Activated CD4-positive, alpha-beta T cell treated with anti-CD3 and anti-CD28 coated beads for 36 hours (primary cell): ENCODE results near the gene ZNF628. TPM values are rescaled to one million over a fixed set of nuclear protein-coding genes. Genes with fewer than 3 reads are reported as not detected.
A peak's percentile ranks its signal among the peaks of the same experiment; 100 is the strongest.
"Not testable (repeated sequence)": the region's sequence is repeated elsewhere in the genome, so short reads cannot be mapped to it uniquely, and the experiment has no call there.

Experiments
- ATAC-seq: fragments of 200-7000 bp; cut with Tn5 transposase; one replicate; pipeline ENCODE4 v1.10.0; 2021; ENCODE audit warnings: mild to moderate bottlenecking, moderate library complexity
- CTCF ChIA-PET: fragments of 350-600 bp; sonication (Branson Sonifier 250); formaldehyde crosslinking; loops from one replicate; lab custom pipeline; 2021; ENCODE audit warnings: antibody characterized with exemption; lab: Charles Lee
- POLR2A ChIA-PET: fragments of 350-600 bp; sonication (Branson Sonifier 250); formaldehyde crosslinking; loops from one replicate; lab custom pipeline; 2021; ENCODE audit warnings: antibody characterized with exemption, inconsistent platforms; lab: Charles Lee
- DNase-seq: peaks from one replicate; pipeline ENCODE4 v3.0.0-alpha.2; 2020
- H3K27ac Mint-ChIP-seq: one replicate; pipeline ENCODE4 v1.8.0; 2021; ENCODE audit warnings: mixed read lengths
- H3K27me3 Mint-ChIP-seq: one replicate; pipeline ENCODE4 v1.8.0; 2021; ENCODE audit warnings: mixed read lengths
- H3K36me3 Mint-ChIP-seq: one replicate; pipeline ENCODE4 v1.8.0; 2021; ENCODE audit warnings: low read depth, mixed read lengths
- H3K4me1 Mint-ChIP-seq: one replicate; pipeline ENCODE4 v1.8.0; 2021; ENCODE audit warnings: mixed read lengths
- H3K4me3 Mint-ChIP-seq: one replicate; pipeline ENCODE4 v1.8.0; 2021; ENCODE audit warnings: mild to moderate bottlenecking, moderate library complexity, mixed read lengths
- H3K9me3 Mint-ChIP-seq: one replicate; pipeline ENCODE4 v1.8.0; 2021; ENCODE audit warnings: low read depth, mixed read lengths
- intact Hi-C, 2 experiments: fragments of 100-400 bp; cut with DNase I in 1 of 2; cut with micrococcal nuclease in 1 of 2; formaldehyde crosslinking; loops; one replicate each; pipeline versions ENCODE4 v1.14.2 to v1.15.1; 2022 to 2024; cut with DNase I, micrococcal nuclease
- total RNA-seq, 2 experiments: library from RNA; stranded (reverse); gene quantifications; one replicate each; pipeline ENCODE4 v1.2.3, GENCODE V29; 2021

The ZNF628 gene
- total RNA-seq, 2 experiments from 2014 or later, result 5.6 to 6.8 TPM

GRCh38 chr19:55441319-55441691 lies 35.1 kb upstream of the ZNF628 start:
- no peak for ATAC-seq
- peaks cover 68% of the 10 kb centered on the region for H3K27me3 Mint-ChIP-seq
- no peak overlapping the region for H3K4me3 Mint-ChIP-seq
- no peaks in the 10 kb centered on the region for H3K9me3 Mint-ChIP-seq
- no peak overlapping the region for H3K27ac Mint-ChIP-seq
- H3K4me1 Mint-ChIP-seq, result peaks cover 16% of the 10 kb centered on the region
- intact Hi-C loops, result loop anchor here in 1 of 2 experiments (5.0 kb wide), 1 partner anchor 89 kb away; the partner anchor contains the start of gene COX6B2
- ChIA-PET CTCF (no interaction called here), POLR2A (no interaction called here)
- DNase-seq, result no peak
- H3K36me3 Mint-ChIP-seq, result no peaks in the 10 kb centered on the region

- peak; percentile 30 for ATAC-seq
- peak; percentile 44 for DNase-seq
- Mint-ChIP-seq H3K27ac (no peak overlapping the region), H3K36me3 (no peaks in the 10 kb centered on the region), H3K27me3 (peaks cover 66% of the 10 kb centered on the region), H3K9me3 (no peaks in the 10 kb centered on the region), H3K4me1 (peaks cover 16% of the 10 kb centered on the region), H3K4me3 (no peak overlapping the region)
- ChIA-PET CTCF (no interaction called here), POLR2A (no interaction called here)
- intact Hi-C loops, result loop anchor here in 1 of 2 experiments (5.0 kb wide), 1 partner anchor 90 kb away; the partner anchor contains the start of gene COX6B2
Observed at GRCh38 chr19:55441692-55442321, 34.6 kb upstream of the ZNF628 start.

GRCh38 chr19:55442372-55442961 lies 34.0 kb upstream of the ZNF628 start:
- Mint-ChIP-seq H3K36me3 (no peaks in the 10 kb centered on the region), H3K27me3 (peaks cover 59% of the 10 kb centered on the region), H3K27ac (no peak overlapping the region), H3K4me3 (no peak overlapping the region), H3K4me1 (peaks cover 16% of the 10 kb centered on the region), H3K9me3 (no peaks in the 10 kb centered on the region)
- ATAC-seq (peak; percentile 30), DNase-seq (peak; percentile 49)
- POLR2A ChIA-PET, result no interaction called here
- intact Hi-C loops, result loop anchor here in 1 of 2 experiments (5.0 kb wide), 1 partner anchor 90 kb away; the partner anchor contains the start of gene COX6B2
- CTCF ChIA-PET, result no interaction called here

DNA sequence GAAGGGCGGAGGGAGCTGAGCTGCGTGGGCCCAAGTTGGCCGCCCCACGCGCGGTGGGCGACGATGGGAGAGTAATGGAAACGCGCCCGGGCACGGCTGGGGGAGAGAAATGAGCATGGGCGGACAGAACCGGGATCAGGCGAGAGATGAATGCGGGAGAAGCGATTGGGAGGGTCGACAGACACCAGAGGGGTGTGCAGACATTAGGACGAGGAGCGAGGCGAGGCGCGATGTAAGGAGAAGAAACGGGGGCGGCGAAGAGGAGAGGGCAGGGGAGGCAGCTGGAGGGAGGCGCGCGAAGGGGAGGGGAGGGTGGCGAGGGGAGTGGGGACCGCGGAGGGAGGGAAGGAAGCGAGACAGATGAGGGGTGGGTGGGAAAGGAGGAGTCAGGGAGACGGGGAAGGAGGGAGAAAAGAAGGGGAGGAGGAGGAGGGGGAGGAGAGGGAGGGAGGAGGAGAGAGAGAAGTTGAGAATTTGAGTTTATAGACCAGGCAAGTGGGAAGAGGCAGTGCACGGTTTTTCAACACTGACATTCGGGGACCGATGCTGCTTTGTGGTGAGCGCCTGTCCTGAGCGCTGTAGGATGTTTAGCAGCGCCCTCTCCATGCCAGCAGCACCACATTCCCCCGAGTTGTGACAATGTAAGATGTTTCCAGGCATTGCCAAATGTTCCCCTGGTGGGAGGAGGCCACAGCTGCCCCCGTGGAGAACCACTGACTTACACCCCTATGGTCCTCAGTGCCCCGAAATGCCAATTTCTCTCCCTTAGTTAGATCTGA lies 33.2 kb upstream of the ZNF628 start, which contains the start of gene SHISA7:
TSS of gene SHISA7 (minus strand) at position 256 of the 779 bp plus-strand sequence. CDS start 437 bp downstream, outside the sequence.
- no peaks in the 10 kb centered on the region for H3K9me3 Mint-ChIP-seq
- no peak within 1 kb of the TSS for H3K4me3 Mint-ChIP-seq
- H3K27ac Mint-ChIP-seq, result no peak within 1 kb of the TSS
- intact Hi-C loops, result loop anchor here in 1 of 2 experiments (5.0 kb wide), 1 partner anchor 91 kb away; the partner anchor contains the start of gene COX6B2
- ChIA-PET CTCF (no interaction called here), POLR2A (no interaction called here)
- H3K4me1 Mint-ChIP-seq, result peaks cover 16% of the 10 kb centered on the region
- DNase-seq (no peak), ATAC-seq (no peak)
- peaks cover 58% of the 10 kb centered on the region for H3K27me3 Mint-ChIP-seq
- no peaks in the 10 kb centered on the region for H3K36me3 Mint-ChIP-seq

DNA sequence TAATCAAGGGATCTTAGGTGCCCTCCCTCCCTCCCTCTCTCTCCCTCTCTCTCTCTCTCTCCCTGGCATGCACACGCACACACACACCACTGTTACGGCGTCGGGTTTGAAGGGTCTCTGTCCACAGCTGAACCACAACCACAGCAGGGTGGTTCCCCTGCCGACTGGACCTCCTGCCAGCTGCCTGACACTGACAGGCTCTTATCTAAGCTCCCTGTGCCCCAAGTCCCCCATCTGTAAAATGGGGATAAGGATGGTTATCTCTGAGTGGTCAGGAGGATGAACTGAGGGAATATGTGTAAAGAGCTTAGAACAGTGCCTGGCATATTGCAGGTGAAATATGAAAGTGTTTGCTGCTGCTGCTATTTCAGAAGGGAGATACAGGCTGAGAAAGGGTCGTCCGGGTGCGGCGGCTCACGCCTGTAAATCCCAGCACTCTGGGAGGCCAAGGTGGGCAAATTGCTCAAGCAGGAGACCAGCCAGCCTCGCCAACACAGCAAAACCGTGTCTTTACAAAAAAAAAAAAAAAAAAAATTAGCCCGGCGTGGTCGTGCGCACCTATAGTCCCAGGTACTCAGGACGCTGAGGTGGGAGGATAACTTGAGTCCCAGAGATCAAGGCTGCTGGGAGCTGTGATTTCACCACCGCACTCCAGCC lies 32.5 kb upstream of the ZNF628 start:
- CTCF ChIA-PET, result no interaction called here
- no peaks in the 10 kb centered on the region for H3K36me3 Mint-ChIP-seq
- no peak overlapping the region for H3K27ac Mint-ChIP-seq
- POLR2A ChIA-PET, result no interaction called here
- DNase-seq, result no peak
- peaks cover 55% of the 10 kb centered on the region for H3K27me3 Mint-ChIP-seq
- intact Hi-C loops, result loop anchor here in 1 of 2 experiments (5.0 kb wide), 1 partner anchor 92 kb away; the partner anchor contains the start of gene COX6B2
- ATAC-seq, result no peak
- no peak overlapping the region for H3K4me3 Mint-ChIP-seq
- H3K9me3 Mint-ChIP-seq, result no peaks in the 10 kb centered on the region
- H3K4me1 Mint-ChIP-seq, result peaks cover 16% of the 10 kb centered on the region

GRCh38 chr19:55444646-55445045 lies 31.8 kb upstream of the ZNF628 start:
- CTCF ChIA-PET, result no interaction called here
- Mint-ChIP-seq H3K27ac (no peak overlapping the region), H3K27me3 (peaks cover 48% of the 10 kb centered on the region), H3K4me3 (no peak overlapping the region), H3K9me3 (no peaks in the 10 kb centered on the region), H3K36me3 (no peaks in the 10 kb centered on the region), H3K4me1 (peaks cover 16% of the 10 kb centered on the region)
- DNase-seq (no peak), ATAC-seq (no peak)
- intact Hi-C loops, result loop anchor here in 1 of 2 experiments (5.0 kb wide), 1 partner anchor 92 kb away; the partner anchor contains the start of gene COX6B2
- POLR2A ChIA-PET, result no interaction called here

DNA sequence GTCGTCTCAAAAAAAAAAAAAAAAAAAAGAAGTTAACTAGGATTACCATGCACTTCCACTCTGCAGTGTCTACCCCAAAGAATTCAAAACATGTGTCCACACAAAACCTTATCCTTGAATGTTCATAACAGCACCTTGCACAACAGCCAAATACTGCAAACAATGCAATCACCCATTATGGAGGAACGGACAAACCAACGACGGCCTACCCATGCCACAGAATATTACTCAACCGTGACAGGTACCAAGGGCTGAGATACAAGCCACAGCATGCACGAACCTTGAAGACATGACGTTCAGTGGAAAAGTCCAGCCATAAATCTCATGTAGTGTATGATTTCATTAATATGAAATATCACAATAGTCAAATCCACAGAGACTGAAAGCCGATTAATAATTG lies 30.4 kb upstream of the ZNF628 start:
- no peak for ATAC-seq

DNA sequence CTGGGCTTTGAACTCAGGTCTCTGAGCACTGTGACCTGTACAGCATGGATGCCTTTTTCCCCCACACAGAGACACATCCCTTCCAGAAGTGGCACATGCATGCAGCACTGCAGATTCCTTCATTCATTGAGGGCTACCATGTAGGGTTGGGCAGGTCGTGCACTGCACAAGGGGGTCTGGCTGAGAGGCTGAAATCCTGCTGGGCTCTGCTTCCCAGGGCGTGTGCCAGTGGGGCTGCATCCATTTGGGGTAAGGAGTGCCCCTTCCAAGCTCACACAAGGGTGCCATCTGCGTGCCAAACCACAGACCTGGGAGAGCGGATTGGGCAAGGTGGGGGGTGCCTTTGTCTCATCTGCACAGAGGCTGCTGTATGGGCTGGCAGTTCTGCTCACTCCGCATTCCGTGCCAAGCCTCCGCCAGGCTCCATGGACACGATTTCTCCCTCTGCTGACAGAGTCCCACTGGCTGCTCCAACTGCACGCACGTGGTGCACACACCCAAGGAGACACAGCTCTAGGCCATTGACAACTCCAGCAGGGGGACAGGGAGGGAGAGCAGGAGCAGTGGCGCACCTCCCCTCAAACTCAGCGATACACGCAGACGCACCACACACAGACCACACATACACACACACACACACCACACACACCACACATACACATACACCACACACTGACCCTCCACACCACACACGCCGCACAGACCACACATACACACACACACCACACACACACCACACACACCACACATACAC lies 28.8 kb upstream of the ZNF628 start:
- Mint-ChIP-seq H3K4me1 (peaks cover 6% of the 10 kb centered on the region), H3K27me3 (peaks cover 46% of the 10 kb centered on the region), H3K27ac (no peak overlapping the region), H3K9me3 (no peaks in the 10 kb centered on the region), H3K36me3 (no peaks in the 10 kb centered on the region), H3K4me3 (no peak overlapping the region)
- peak; percentile 42 for ATAC-seq
- POLR2A ChIA-PET, result no interaction called here
- DNase-seq, result no peak
- CTCF ChIA-PET, result interaction anchor here (0.6 kb wide), 1 partner anchor 232 kb away, joined by 3 read pairs; no protein-coding TSS in a partner anchor
- intact Hi-C loops, result no loop called here

More for the DNA sequence above, 30.4 kb upstream of the ZNF628 start:
- intact Hi-C loops, result no loop called here
- ChIA-PET POLR2A (no interaction called here), CTCF (no interaction called here)
- no peaks in the 10 kb centered on the region for H3K9me3 Mint-ChIP-seq
- H3K36me3 Mint-ChIP-seq, result no peaks in the 10 kb centered on the region
- H3K4me1 Mint-ChIP-seq, result peaks cover 12% of the 10 kb centered on the region
- H3K27me3 Mint-ChIP-seq, result peaks cover 48% of the 10 kb centered on the region
- no peak overlapping the region for H3K27ac Mint-ChIP-seq
- H3K4me3 Mint-ChIP-seq, result no peak overlapping the region
- DNase-seq, result no peak

DNA sequence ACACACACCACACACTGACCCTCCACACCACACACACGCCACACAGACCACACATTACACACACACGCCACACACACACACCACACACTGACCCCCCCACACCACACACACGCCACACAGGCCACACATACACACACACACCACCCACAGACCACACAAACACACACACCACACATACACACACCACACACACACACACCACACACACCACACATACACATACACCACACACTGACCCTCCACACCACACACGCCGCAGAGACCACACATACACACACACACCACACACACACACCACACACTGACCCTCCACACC lies 28.3 kb upstream of the ZNF628 start:
- DNase-seq, POLR2A ChIA-PET, CTCF ChIA-PET, H3K36me3 Mint-ChIP-seq, intact Hi-C loops, H3K4me3 Mint-ChIP-seq, H3K4me1 Mint-ChIP-seq, H3K9me3 Mint-ChIP-seq, ATAC-seq, H3K27ac Mint-ChIP-seq: not testable (repeated sequence)
- H3K27me3 Mint-ChIP-seq, result peaks cover 43% of the 10 kb centered on the region

DNA sequence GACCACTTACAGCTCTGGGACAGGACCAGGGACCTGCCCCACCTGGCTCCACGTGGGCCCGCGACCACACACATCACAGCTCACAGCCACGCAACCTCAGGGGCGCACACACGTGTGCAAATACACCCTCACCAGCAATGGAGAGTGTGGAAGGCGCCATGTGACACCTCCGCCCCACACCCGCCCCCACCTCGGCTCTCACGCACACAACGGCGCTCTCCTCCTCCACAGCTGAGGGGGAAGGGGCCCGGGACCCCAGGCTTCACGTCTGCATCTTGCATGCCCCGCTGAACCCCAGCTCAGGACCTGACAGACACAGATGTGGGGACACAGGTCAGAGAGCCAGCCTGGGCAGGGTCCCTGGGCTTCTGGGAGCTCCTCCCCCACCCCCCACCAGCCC lies 26.9 kb upstream of the ZNF628 start:
- Mint-ChIP-seq H3K9me3 (no peaks in the 10 kb centered on the region), H3K27ac (no peak overlapping the region), H3K4me1 (peaks cover 8% of the 10 kb centered on the region), H3K27me3 (peaks cover 36% of the 10 kb centered on the region), H3K36me3 (no peaks in the 10 kb centered on the region), H3K4me3 (no peak overlapping the region)
- CTCF ChIA-PET, result no interaction called here
- POLR2A ChIA-PET, result no interaction called here
- DNase-seq (no peak), ATAC-seq (no peak)
- intact Hi-C loops, result no loop called here
